Neural cell (in vitro differentiated cells): Measurements from ENCODE around the gene TEX101.

Experiments used
- CTCF ChIP-seq: fragments of 450-650 bp; IDR thresholded peaks from 2 replicates; pipeline ENCODE4 v1.5.1; 2014; ENCODE audit warnings: antibody characterized with exemption, mild to moderate bottlenecking, moderate library complexity; ENCODE audit not compliant: poor library complexity, severe bottlenecking
- EP300 ChIP-seq: fragments of 450-650 bp; conservative IDR thresholded peaks from 2 replicates; pipeline ENCODE4 v1.6.1; 2014; ENCODE audit warnings: antibody characterized with exemption, mild to moderate bottlenecking, moderate library complexity; ENCODE audit not compliant: poor library complexity, severe bottlenecking
- REST ChIP-seq: IDR thresholded peaks from 2 replicates; pipeline ENCODE4 v1.6.1; 2012; ENCODE audit warnings: borderline replicate concordance

DNA sequence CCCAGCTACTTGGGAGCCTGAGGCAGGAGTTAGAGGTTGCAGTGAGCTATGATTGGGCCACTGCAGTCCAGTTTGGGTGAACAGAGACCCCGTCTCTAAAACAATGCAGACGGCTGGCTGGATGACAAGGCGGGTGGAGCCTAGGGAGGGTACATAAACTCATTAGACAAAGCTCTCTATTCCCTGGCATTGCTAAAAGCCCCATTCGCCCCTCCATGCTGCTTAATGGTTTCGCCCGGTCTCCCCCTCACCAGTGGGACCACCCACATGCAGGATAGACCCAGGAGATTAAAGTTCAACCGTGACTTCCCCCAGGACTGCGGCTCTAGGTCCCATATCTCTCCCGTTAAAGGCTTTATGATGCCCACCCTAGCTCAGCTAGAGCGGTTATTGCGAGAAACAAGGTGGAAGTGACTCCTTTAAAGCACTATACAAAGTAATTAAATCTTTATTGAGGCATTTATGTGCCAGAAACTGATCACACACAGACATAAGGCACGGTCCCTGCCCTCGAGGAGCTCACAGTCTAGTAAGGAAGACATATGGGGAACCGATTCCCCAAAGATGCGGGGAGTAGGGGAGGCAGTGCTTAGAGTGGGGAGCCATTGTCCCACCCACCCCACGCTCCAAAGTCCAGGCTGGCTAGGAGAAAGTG lies 45.8 kb downstream of the TEX101 start:
- TF ChIP-seq CTCF (no peak), EP300 (no peak), REST (no peak)
